Measurements from ENCODE around the gene BBC3. TPM values are rescaled to one million over a fixed set of nuclear protein-coding genes. Genes with fewer than 3 reads are reported as not detected.
A peak's percentile ranks its signal among the peaks of the same experiment; 100 is the strongest.

BBC3 gene
- total and polyA plus RNA-seq, 2 experiments from 2014 or later = 23.4 to 31.9 TPM

DNA sequence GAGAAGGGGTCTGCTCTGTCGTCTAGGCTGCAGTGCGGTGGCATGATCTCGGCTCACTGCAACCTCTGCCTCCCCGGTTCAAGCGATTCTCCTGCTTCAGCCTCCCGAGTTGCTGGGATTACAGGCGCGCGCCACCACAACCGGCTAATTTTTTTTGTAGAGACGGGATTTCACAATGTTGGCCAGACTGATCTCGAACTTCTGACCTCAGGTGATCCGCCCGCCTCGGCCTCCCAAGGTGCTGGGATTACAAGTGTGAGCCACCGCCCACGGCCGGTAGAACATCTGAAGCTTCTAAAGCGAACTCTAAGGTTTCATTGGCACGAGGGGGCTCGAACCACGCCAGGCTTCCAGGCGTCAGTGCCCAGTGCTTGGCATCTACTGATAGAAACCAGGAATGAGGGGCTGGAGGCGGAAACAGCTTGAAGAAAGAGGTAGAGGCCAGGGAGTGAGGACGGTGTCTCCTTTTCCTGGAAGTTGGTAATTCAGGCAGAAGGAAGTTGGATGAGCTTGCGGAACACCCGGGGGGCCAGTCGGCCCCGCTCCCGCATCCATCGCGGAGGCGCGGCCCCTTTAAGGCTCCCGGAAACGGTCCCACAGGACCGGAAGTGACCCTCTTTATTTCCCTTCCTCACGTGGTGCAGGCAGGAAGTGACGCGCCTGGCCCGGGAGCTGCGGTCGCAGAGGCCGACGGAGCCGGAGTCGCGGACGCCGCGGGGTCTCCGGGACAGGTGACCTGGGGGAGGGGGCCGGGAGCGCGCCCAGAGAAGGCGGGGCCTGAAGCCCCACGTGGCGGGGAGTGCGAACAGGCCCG is 25.1 kb upstream of the BBC3 start, which contains the start of gene CCDC9:
Gene CCDC9 (plus strand): TSS at position 647 of the 814 bp plus-strand sequence. CDS start 1,876 bp downstream, outside the sequence.
- Mint-ChIP-seq H3K27me3 (ENCODE audit: insufficient read depth, low read depth, poor library complexity) (peaks cover 12% of the 10 kb centered on the region), H3K4me1 (peaks cover 17% of the 10 kb centered on the region), H3K9me3 (no peaks in the 10 kb centered on the region; the same call in 1 of the 3 replicates), H3K36me3 (ENCODE audit: low read depth) (peaks cover 31% of the 10 kb centered on the region), H3K27ac (peak within 1 kb of the TSS; percentile 98), H3K4me3 (peak within 1 kb of the TSS; percentile 91)
- no peaks in the 10 kb centered on the region for H3K9me2 ChIP-seq (ENCODE audit: insufficient read depth)
- peak within 1 kb of the TSS; percentile 97 for H3K27ac ChIP-seq (ENCODE audit: low read depth)
- H3K79me2 ChIP-seq (replicated peaks; ENCODE audit: insufficient read depth) = peaks cover 15% of the 10 kb centered on the region
- DNase-seq (ENCODE audit: low spot score) = peak; percentile 98
- H3K36me3 ChIP-seq (ENCODE audit: insufficient read depth) = peaks cover 6% of the 10 kb centered on the region
- H3K27me3 ChIP-seq (ENCODE audit: insufficient read depth) = no peaks in the 10 kb centered on the region
- peak within 1 kb of the TSS; percentile 90; the same call in 1 of the 2 replicates for H2AFZ ChIP-seq
- peak within 1 kb of the TSS; percentile 66 for H3K4me3 ChIP-seq
- H3K4me2 ChIP-seq = peak within 1 kb of the TSS; percentile 92
- peaks cover 10% of the 10 kb centered on the region; the same call in 1 of the 2 replicates for H3K4me1 ChIP-seq (ENCODE audit: insufficient read depth)
- no peaks in the 10 kb centered on the region; the same call in 1 of the 2 replicates for H4K20me1 ChIP-seq (replicated peaks; ENCODE audit: insufficient read depth)
- ATAC-seq = peak; percentile 72
- TF ChIP-seq EZH2phosphoT487 (IDR thresholded peaks at IDR 0.05; ENCODE audit: unreplicated experiment) (no peak), CREB1 (CRISPR knock-in tag; IDR thresholded peaks at IDR 0.05; ENCODE audit: low read depth) (peak; percentile 96), STAT1 (IDR thresholded peaks at IDR 0.05; ENCODE audit: unreplicated experiment) (no peak), ETS1 (IDR thresholded peaks at IDR 0.05) (peak; percentile 79; the same call in 1 of the 2 replicates), POLR2AphosphoS5 (IDR thresholded peaks at IDR 0.05; ENCODE audit: low read depth) (peak; percentile 56), JUNB (IDR thresholded peaks at IDR 0.05; ENCODE audit: unreplicated experiment) (no peak), NANOG (IDR thresholded peaks at IDR 0.05; ENCODE audit: borderline replicate concordance) (no peak)
- TF ChIP-seq, protein P1, sequence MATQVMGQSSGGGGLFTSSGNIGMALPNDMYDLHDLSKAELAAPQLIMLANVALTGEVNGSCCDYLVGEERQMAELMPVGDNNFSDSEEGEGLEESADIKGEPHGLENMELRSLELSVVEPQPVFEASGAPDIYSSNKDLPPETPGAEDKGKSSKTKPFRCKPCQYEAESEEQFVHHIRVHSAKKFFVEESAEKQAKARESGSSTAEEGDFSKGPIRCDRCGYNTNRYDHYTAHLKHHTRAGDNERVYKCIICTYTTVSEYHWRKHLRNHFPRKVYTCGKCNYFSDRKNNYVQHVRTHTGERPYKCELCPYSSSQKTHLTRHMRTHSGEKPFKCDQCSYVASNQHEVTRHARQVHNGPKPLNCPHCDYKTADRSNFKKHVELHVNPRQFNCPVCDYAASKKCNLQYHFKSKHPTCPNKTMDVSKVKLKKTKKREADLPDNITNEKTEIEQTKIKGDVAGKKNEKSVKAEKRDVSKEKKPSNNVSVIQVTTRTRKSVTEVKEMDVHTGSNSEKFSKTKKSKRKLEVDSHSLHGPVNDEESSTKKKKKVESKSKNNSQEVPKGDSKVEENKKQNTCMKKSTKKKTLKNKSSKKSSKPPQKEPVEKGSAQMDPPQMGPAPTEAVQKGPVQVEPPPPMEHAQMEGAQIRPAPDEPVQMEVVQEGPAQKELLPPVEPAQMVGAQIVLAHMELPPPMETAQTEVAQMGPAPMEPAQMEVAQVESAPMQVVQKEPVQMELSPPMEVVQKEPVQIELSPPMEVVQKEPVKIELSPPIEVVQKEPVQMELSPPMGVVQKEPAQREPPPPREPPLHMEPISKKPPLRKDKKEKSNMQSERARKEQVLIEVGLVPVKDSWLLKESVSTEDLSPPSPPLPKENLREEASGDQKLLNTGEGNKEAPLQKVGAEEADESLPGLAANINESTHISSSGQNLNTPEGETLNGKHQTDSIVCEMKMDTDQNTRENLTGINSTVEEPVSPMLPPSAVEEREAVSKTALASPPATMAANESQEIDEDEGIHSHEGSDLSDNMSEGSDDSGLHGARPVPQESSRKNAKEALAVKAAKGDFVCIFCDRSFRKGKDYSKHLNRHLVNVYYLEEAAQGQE (IDR thresholded peaks at IDR 0.05; ENCODE audit: unreplicated experiment) = no peak
- peaks cover 14% of the 10 kb centered on the region; the same call in 1 of the 2 replicates for H3F3A ChIP-seq (replicated peaks; ENCODE audit: low read depth)

DNA sequence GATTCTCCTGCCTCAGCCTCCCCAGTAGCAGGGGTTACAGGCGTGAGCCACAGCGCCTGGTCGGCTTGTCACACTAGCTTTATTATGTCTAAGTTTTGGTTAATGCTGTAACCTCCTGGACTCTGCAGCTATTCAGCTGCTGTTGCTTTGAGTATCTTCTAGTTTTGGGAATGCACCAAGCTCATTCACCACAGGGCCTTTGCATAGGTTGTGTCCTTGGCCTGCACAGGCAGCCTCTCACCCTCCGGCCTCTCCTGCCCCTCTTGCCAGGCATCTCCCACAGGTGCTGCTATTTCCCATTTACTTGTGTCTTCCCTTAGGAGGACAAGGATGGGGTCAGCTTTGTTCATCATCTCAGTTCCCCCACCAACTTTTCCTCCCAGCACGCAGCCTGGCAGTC is 23.0 kb upstream of the BBC3 start:
- H3K27me3 Mint-ChIP-seq (ENCODE audit: insufficient read depth, low read depth, poor library complexity) = peaks cover 15% of the 10 kb centered on the region
- Histone ChIP-seq H3K4me2 (no peak overlapping the region), H3F3A (replicated peaks; ENCODE audit: low read depth) (peaks cover 17% of the 10 kb centered on the region; the same call in 1 of the 2 replicates), H3K36me3 (ENCODE audit: insufficient read depth) (peaks cover 4% of the 10 kb centered on the region; the same call in 1 of the 2 replicates), H4K20me1 (replicated peaks; ENCODE audit: insufficient read depth) (no peaks in the 10 kb centered on the region; the same call in 1 of the 2 replicates), H3K4me1 (ENCODE audit: insufficient read depth) (peaks cover 10% of the 10 kb centered on the region; the same call in 1 of the 2 replicates), H3K27ac (ENCODE audit: low read depth) (no peak overlapping the region), H3K79me2 (replicated peaks; ENCODE audit: insufficient read depth) (peaks cover 13% of the 10 kb centered on the region), H3K4me3 (no peak overlapping the region), H2AFZ (no peak overlapping the region), H3K9me2 (ENCODE audit: insufficient read depth) (no peaks in the 10 kb centered on the region), H3K27me3 (ENCODE audit: insufficient read depth) (no peaks in the 10 kb centered on the region)
- DNase-seq (ENCODE audit: low spot score) = no peak
- TF ChIP-seq EZH2 (IDR thresholded peaks at IDR 0.05; ENCODE audit: low read depth, unreplicated experiment) (no peak), ZNF331 (CRISPR knock-in tag; IDR thresholded peaks at IDR 0.05; ENCODE audit: low read depth) (no peak), EZH2phosphoT487 (IDR thresholded peaks at IDR 0.05; ENCODE audit: unreplicated experiment) (no peak), ZNF114 (CRISPR knock-in tag; IDR thresholded peaks at IDR 0.05) (no peak)
- TF ChIP-seq, protein P1 (IDR thresholded peaks at IDR 0.05; ENCODE audit: unreplicated experiment) = no peak
- TF ChIP-seq, protein P2, sequence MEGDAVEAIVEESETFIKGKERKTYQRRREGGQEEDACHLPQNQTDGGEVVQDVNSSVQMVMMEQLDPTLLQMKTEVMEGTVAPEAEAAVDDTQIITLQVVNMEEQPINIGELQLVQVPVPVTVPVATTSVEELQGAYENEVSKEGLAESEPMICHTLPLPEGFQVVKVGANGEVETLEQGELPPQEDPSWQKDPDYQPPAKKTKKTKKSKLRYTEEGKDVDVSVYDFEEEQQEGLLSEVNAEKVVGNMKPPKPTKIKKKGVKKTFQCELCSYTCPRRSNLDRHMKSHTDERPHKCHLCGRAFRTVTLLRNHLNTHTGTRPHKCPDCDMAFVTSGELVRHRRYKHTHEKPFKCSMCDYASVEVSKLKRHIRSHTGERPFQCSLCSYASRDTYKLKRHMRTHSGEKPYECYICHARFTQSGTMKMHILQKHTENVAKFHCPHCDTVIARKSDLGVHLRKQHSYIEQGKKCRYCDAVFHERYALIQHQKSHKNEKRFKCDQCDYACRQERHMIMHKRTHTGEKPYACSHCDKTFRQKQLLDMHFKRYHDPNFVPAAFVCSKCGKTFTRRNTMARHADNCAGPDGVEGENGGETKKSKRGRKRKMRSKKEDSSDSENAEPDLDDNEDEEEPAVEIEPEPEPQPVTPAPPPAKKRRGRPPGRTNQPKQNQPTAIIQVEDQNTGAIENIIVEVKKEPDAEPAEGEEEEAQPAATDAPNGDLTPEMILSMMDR (conservative IDR thresholded peaks at IDR 0.05; ENCODE audit: low read depth in 2 of 2) = no peak
- no peaks in the 10 kb centered on the region; the same call in 1 of the 3 replicates for H3K9me3 Mint-ChIP-seq
- H3K27ac Mint-ChIP-seq = no peak overlapping the region
- H3K36me3 Mint-ChIP-seq (ENCODE audit: low read depth) = peaks cover 13% of the 10 kb centered on the region
- H3K4me3 Mint-ChIP-seq = no peak overlapping the region
- no peak for ATAC-seq
- H3K4me1 Mint-ChIP-seq = peaks cover 22% of the 10 kb centered on the region

Data from GM23338 (cell line).